Measurements from ENCODE around the gene ANKUB1.

Gene ANKUB1

GRCh38 chr3:149736175-149736952 is 56.0 kb downstream of the ANKUB1 start:
- TF ChIP-seq CTCF (IDR thresholded peaks at IDR 0.05; ENCODE audit: low read depth, low read length), result no peak
- DNase-seq (ENCODE audit: low read depth in 2 of 2), result peak; percentile 54 to 66

GRCh38 chr3:149732234-149732633 is 60.1 kb downstream of the ANKUB1 start:
- TF ChIP-seq CTCF (IDR thresholded peaks at IDR 0.05; ENCODE audit: low read depth, low read length), result no peak
- H3K4me3 ChIP-seq (replicated peaks in 1 of 2; ENCODE audit: low read depth in 2 of 2, low read length in 2 of 2), result no peak overlapping the region
- DNase-seq (ENCODE audit: low read depth in 2 of 2), result no peak

More at GRCh38 chr3:149736175-149736952, 56.0 kb downstream of the ANKUB1 start:
- H3K4me3 ChIP-seq (replicated peaks in 1 of 2; ENCODE audit: low read depth in 2 of 2, low read length in 2 of 2), result no peak overlapping the region

GRCh38 chr3:149727656-149728055 is 64.7 kb downstream of the ANKUB1 start:
- no peak for DNase-seq (ENCODE audit: low read depth in 2 of 2)
- TF ChIP-seq CTCF (IDR thresholded peaks at IDR 0.05; ENCODE audit: low read depth, low read length), result no peak
- H3K4me3 ChIP-seq (replicated peaks in 1 of 2; ENCODE audit: low read depth in 2 of 2, low read length in 2 of 2), result no peak overlapping the region

GRCh38 chr3:149726716-149727407 is 65.5 kb downstream of the ANKUB1 start:
- no peak for TF ChIP-seq CTCF (IDR thresholded peaks at IDR 0.05; ENCODE audit: low read depth, low read length)
- no peak overlapping the region for H3K4me3 ChIP-seq (replicated peaks in 1 of 2; ENCODE audit: low read depth in 2 of 2, low read length in 2 of 2)
- DNase-seq (ENCODE audit: low read depth in 2 of 2), result peak in 1 of 2 donors; percentile 4

GRCh38 chr3:149723781-149724180 is 68.6 kb downstream of the ANKUB1 start:
- no peak for DNase-seq (ENCODE audit: low read depth in 2 of 2)
- H3K4me3 ChIP-seq (replicated peaks in 1 of 2; ENCODE audit: low read depth in 2 of 2, low read length in 2 of 2), result no peak overlapping the region
- TF ChIP-seq CTCF (IDR thresholded peaks at IDR 0.05; ENCODE audit: low read depth, low read length), result no peak

- no peak for DNase-seq (ENCODE audit: low read depth in 2 of 2)
- no peak for TF ChIP-seq CTCF (IDR thresholded peaks at IDR 0.05; ENCODE audit: low read depth, low read length)
- no peak overlapping the region for H3K4me3 ChIP-seq (replicated peaks in 1 of 2; ENCODE audit: low read depth in 2 of 2, low read length in 2 of 2)
Observed at GRCh38 chr3:149720918-149721317, 71.4 kb downstream of the ANKUB1 start.
